Vagina (tissue), 2 donors: Measurements from ENCODE around the gene INTS13. TPM values are rescaled to one million over a fixed set of nuclear protein-coding genes. Genes with fewer than 3 reads are reported as not detected.
A peak's percentile ranks its signal among the peaks of the same experiment; 100 is the strongest.

ENCODE experiments used
- DNase-seq, 2 donors: peaks; one replicate each; pipeline ENCODE4 v3.0.0-alpha.2; 2017; ENCODE audit errors: extremely low spot score in 2 of 2
- H3K27ac ChIP-seq: fragments of 200-600 bp; sonication (generic); one replicate; pipeline ENCODE4 v1.5.1; 2019
- H3K27me3 ChIP-seq: fragments of 200-600 bp; sonication (generic); one replicate; pipeline ENCODE4 v1.5.1; 2019
- H3K36me3 ChIP-seq, 2 donors: fragments of 200-600 bp; sonication (generic); one replicate each; pipeline ENCODE4 v1.5.1; 2017 to 2019
- H3K4me1 ChIP-seq: fragments of 200-600 bp; sonication (generic); one replicate; pipeline ENCODE4 v1.5.1; 2019
- H3K4me3 ChIP-seq, 2 donors: fragments of 200-600 bp; sonication (generic); 1 replicate in 1 of 2; 2 replicates in 1 of 2; pipeline ENCODE4 v1.5.1; 2016 to 2019
- H3K9me3 ChIP-seq: fragments of 200-600 bp; sonication (generic); one replicate; pipeline ENCODE4 v1.5.1; 2019
- POLR2A ChIP-seq, 2 donors: fragments of 450-650 bp; IDR thresholded peaks; one replicate each; pipeline ENCODE4 v1.6.1; 2017; ENCODE audit warnings: antibody characterized with exemption in 2 of 2, mild to moderate bottlenecking in 2 of 2, moderate library complexity in 2 of 2
- POLR2AphosphoS5 ChIP-seq, 2 donors: sonication (generic); formaldehyde crosslinking; IDR thresholded peaks; one replicate each; pipeline ENCODE4 v1.9.0; 2017; ENCODE audit warnings: antibody characterized with exemption in 2 of 2, mild to moderate bottlenecking in 2 of 2, low read depth in 1 of 2; ENCODE audit not compliant: insufficient read depth in 1 of 2
- intact Hi-C: fragments of 100-400 bp; cut with DNase I; formaldehyde crosslinking; loops from one replicate; pipeline ENCODE4 v1.15.1; 2023
- total RNA-seq: library from RNA; depleted of rRNA; stranded (reverse); fragments of >200 nt; gene quantifications from one replicate; pipeline ENCODE4 v1.2.3, GENCODE V29; 2016
- TF ChIP-seq, protein P1 (sequence below), 3 experiments: fragments of 450-650 bp in 2 of 3; fragments of 200-600 bp in 1 of 3; sonication (generic) in 1 of 3; IDR thresholded peaks; one replicate each; pipeline ENCODE4 v1.5.1; 2017 to 2019; ENCODE audit warnings: antibody characterized with exemption in 3 of 3, mild to moderate bottlenecking in 2 of 3, moderate library complexity in 2 of 3

INTS13 gene
- total RNA-seq, 1 donor from 2014 or later = 26.0 TPM

DNA sequence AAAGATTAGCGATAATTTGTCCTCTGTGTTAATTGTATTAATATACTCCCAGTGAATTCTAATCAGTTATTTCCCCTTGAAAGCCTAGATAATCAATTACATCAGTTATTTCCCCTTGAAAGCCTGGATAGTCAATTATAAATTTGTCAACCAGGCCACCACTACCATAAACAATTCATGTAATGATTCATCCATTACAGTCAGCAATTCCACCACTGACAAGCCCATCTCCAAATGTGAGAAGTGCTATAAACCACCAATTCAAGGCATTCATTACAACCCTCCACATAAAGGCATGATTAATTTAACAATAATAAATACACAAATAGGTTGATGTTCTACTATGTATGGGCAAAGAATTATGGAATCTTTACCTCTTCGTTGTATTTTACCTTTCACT, 40.9 kb downstream of the INTS13 start:
- no peak for DNase-seq
- Histone ChIP-seq H3K9me3 (no peaks in the 10 kb centered on the region), H3K27me3 (no peaks in the 10 kb centered on the region), H3K4me1 (no peaks in the 10 kb centered on the region), H3K4me3 (no peak overlapping the region), H3K36me3 (no peaks in the 10 kb centered on the region), H3K27ac (no peak overlapping the region)
- TF ChIP-seq, protein P1, sequence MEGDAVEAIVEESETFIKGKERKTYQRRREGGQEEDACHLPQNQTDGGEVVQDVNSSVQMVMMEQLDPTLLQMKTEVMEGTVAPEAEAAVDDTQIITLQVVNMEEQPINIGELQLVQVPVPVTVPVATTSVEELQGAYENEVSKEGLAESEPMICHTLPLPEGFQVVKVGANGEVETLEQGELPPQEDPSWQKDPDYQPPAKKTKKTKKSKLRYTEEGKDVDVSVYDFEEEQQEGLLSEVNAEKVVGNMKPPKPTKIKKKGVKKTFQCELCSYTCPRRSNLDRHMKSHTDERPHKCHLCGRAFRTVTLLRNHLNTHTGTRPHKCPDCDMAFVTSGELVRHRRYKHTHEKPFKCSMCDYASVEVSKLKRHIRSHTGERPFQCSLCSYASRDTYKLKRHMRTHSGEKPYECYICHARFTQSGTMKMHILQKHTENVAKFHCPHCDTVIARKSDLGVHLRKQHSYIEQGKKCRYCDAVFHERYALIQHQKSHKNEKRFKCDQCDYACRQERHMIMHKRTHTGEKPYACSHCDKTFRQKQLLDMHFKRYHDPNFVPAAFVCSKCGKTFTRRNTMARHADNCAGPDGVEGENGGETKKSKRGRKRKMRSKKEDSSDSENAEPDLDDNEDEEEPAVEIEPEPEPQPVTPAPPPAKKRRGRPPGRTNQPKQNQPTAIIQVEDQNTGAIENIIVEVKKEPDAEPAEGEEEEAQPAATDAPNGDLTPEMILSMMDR (IDR thresholded peaks at IDR 0.05) = no peak
- TF ChIP-seq POLR2A (IDR thresholded peaks at IDR 0.05) = no peak
- no peak for TF ChIP-seq POLR2AphosphoS5 (IDR thresholded peaks at IDR 0.05; ENCODE audit: insufficient read depth in 1 of 2, low read depth in 1 of 2)
- intact Hi-C loops = no loop called here

DNA sequence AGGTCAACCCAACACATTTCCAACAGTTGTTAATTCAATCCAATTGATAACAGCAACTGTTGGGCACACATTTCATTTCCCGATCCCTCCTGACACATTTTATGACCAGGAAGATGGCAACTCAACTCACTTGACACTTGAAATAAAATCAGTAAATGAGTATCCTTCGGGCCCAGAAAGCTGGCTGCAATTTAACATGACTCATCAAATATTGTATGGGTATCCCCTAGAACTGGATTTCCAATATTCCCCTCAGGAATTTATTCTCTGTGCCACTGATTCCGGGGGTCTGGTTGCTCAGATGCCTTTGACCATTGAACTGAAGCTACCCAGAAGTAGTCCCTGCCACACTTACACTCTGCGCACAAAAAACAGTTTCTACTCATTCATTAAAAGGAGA, 42.1 kb downstream of the INTS13 start:
- Histone ChIP-seq H3K4me1 (no peaks in the 10 kb centered on the region), H3K9me3 (no peaks in the 10 kb centered on the region), H3K27me3 (no peaks in the 10 kb centered on the region), H3K4me3 (no peak overlapping the region), H3K36me3 (no peaks in the 10 kb centered on the region), H3K27ac (no peak overlapping the region)
- TF ChIP-seq, protein P1 (IDR thresholded peaks at IDR 0.05) = no peak
- TF ChIP-seq POLR2A (IDR thresholded peaks at IDR 0.05) (no peak), POLR2AphosphoS5 (IDR thresholded peaks at IDR 0.05; ENCODE audit: insufficient read depth in 1 of 2, low read depth in 1 of 2) (no peak)
- intact Hi-C loops = no loop called here
- no peak for DNase-seq

DNA sequence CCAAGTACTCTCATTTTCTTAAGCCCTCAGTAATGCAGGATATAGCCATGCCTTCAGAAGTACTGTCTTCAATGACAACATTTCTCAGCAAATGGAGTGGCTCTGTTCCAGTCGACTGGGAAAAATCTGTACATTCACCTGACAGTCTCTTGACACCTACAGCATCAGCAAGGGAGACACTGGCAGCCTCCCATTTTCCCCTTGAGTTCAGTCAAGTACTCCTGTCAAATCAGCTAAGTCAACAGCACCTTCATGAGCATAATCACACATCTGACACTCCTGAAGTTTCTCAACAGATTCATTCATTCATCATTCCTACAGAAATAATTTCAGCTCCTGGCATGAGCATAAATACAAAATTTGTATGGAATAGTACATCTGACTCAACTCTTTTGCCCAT, 46.1 kb downstream of the INTS13 start:
- DNase-seq = no peak
- H3K9me3 ChIP-seq = no peaks in the 10 kb centered on the region
- no peaks in the 10 kb centered on the region for H3K36me3 ChIP-seq
- H3K27me3 ChIP-seq = no peaks in the 10 kb centered on the region
- intact Hi-C loops = no loop called here
- H3K4me1 ChIP-seq = no peaks in the 10 kb centered on the region
- no peak for TF ChIP-seq POLR2A (IDR thresholded peaks at IDR 0.05)
- TF ChIP-seq, protein P1 (IDR thresholded peaks at IDR 0.05) = no peak
- H3K27ac ChIP-seq = no peak overlapping the region
- H3K4me3 ChIP-seq = no peak overlapping the region

DNA sequence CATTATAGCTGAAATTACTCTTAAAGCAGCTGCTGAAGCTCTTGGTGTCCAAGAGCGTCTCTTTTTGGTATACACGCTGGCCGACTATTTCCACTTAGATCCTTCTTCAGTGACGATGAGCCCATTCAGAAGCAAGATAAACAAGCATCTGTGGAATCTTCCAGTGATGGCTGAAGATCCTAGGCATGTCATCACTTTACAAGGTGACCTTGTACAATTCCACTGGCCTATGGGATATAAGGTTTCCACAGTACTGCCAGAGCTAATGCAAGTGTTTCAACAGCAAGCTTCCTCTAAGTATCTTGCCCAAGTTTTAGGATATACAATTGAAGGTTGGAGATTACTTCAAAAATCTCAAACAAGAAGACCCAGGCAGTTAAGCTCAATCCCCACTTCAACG, 47.0 kb downstream of the INTS13 start:
- DNase-seq = no peak
- Histone ChIP-seq H3K27ac (no peak overlapping the region), H3K4me1 (no peaks in the 10 kb centered on the region), H3K4me3 (no peak overlapping the region), H3K9me3 (no peaks in the 10 kb centered on the region), H3K27me3 (no peaks in the 10 kb centered on the region), H3K36me3 (no peaks in the 10 kb centered on the region)
- TF ChIP-seq POLR2A (IDR thresholded peaks at IDR 0.05) = no peak
- TF ChIP-seq, protein P1 (IDR thresholded peaks at IDR 0.05) = no peak
- no peak for TF ChIP-seq POLR2AphosphoS5 (IDR thresholded peaks at IDR 0.05; ENCODE audit: insufficient read depth in 1 of 2, low read depth in 1 of 2)
- intact Hi-C loops = no loop called here

DNA sequence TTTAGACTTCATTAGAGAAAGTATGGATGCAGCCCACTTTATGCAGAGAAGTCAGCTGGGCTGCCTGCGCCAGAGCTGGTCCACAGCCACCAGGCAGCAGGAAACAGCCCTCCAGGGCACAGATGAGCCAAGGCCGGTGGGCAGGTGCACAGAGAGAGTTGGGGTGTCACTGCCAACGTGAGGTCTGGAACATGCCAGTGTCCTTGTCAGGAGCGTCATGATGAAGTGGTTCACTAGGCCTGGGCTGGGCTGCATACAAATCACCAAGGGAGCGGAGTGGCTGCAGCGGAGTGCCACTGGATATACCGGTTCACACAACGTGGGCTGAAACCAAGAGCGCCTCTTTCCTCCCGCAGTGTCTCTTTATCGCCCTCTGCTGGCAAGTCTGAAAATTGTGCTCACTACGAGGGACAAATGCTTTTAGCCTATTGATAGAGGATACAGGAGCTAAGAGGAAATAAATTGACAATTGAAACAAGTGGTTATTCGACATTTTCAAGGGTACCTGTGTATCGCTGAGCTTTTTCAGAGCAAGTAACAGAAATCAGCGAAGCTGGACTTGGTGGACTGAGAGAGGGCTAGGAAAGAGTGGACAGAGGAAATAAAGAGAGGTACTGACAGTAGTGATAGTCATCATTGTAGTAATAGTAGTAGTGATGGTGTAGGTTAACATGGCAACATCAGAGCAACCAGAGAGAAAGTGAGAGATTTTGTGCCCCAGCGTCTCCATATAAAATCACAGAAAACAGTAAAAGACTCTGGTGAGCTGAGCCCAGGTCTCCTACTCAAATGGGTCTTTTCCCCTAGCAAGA, 52.8 kb downstream of the INTS13 start:
- Histone ChIP-seq H3K36me3 (no peaks in the 10 kb centered on the region), H3K4me3 (no peak overlapping the region), H3K27me3 (no peaks in the 10 kb centered on the region), H3K9me3 (no peaks in the 10 kb centered on the region), H3K4me1 (peaks cover 9% of the 10 kb centered on the region), H3K27ac (no peak overlapping the region)
- intact Hi-C loops = no loop called here
- TF ChIP-seq POLR2A (IDR thresholded peaks at IDR 0.05) (no peak), POLR2AphosphoS5 (IDR thresholded peaks at IDR 0.05; ENCODE audit: insufficient read depth in 1 of 2, low read depth in 1 of 2) (peak in 1 of 2 donors; percentile 42)
- TF ChIP-seq, protein P1 (IDR thresholded peaks at IDR 0.05) = peak; percentile 86 to 90 (median 89)
- DNase-seq = no peak
